ENCODE data around the gene PROM2.

GRCh38 chr2:95325026-95325425 lies 50.8 kb downstream of the PROM2 start:
- TF ChIP-seq ZNF274 (IDR thresholded peaks at IDR 0.05; ENCODE audit: low read depth, low read length) (no peak), YY1 (IDR thresholded peaks at IDR 0.05; ENCODE audit: insufficient read depth, insufficient read length) (no peak), SUZ12 (IDR thresholded peaks at IDR 0.05; ENCODE audit: extremely low read depth, insufficient read depth, insufficient read length) (no peak)

Data from NT2/D1 (cell line).